Measurements from ENCODE around the gene ELFN2. TPM values are rescaled to one million over a fixed set of nuclear protein-coding genes. Genes with fewer than 3 reads are reported as not detected.
"Not testable (repeated sequence)": the region's sequence is repeated elsewhere in the genome, so short reads cannot be mapped to it uniquely, and the experiment has no call there.

The ELFN2 gene, protein sequence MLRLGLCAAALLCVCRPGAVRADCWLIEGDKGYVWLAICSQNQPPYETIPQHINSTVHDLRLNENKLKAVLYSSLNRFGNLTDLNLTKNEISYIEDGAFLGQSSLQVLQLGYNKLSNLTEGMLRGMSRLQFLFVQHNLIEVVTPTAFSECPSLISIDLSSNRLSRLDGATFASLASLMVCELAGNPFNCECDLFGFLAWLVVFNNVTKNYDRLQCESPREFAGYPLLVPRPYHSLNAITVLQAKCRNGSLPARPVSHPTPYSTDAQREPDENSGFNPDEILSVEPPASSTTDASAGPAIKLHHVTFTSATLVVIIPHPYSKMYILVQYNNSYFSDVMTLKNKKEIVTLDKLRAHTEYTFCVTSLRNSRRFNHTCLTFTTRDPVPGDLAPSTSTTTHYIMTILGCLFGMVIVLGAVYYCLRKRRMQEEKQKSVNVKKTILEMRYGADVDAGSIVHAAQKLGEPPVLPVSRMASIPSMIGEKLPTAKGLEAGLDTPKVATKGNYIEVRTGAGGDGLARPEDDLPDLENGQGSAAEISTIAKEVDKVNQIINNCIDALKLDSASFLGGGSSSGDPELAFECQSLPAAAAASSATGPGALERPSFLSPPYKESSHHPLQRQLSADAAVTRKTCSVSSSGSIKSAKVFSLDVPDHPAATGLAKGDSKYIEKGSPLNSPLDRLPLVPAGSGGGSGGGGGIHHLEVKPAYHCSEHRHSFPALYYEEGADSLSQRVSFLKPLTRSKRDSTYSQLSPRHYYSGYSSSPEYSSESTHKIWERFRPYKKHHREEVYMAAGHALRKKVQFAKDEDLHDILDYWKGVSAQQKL
- 0.22 TPM for total RNA-seq
- long read RNA-seq = 0 reads

DNA sequence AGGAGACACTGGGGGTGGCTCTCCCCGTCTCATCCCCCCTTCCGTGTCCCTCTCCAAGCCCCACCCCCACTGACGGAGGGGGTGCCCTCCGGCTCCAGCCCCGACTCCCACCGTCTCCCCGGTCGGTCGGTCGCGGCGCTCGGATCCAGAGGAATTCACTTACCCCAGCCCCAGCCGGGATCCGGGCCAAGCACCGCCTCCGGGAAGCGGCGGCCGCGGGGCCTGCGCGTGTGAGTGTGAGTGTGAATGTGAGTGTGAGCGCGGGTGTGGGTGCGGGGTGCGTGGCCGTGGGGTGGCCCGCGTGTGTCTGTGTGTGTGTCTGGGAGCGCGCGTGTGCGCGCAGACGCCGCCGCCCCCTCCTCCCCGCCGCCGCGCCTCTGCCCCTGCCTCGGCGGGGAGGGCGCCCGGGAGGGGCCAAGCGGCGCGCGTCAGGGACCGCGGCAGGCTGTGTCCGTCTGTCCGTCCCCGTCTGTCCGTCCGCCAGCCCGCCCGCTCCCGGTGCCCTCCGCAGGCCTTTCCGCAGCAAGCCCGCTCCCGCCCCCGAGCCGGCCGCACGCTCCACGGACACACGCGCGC is at the start of gene ELFN2:
Gene ELFN2 (minus strand): TSS at position 345 of the 576 bp plus-strand sequence. CDS start 51,945 bp downstream, outside the sequence.
- ATAC-seq (no peak), DNase-seq (ENCODE audit: missing footprints) (no peak)
- intact Hi-C loops (cut with DNase I) = loop anchor here (5.0 kb wide), 1 partner anchor 110 kb away; no protein-coding TSS in a partner anchor

DNA sequence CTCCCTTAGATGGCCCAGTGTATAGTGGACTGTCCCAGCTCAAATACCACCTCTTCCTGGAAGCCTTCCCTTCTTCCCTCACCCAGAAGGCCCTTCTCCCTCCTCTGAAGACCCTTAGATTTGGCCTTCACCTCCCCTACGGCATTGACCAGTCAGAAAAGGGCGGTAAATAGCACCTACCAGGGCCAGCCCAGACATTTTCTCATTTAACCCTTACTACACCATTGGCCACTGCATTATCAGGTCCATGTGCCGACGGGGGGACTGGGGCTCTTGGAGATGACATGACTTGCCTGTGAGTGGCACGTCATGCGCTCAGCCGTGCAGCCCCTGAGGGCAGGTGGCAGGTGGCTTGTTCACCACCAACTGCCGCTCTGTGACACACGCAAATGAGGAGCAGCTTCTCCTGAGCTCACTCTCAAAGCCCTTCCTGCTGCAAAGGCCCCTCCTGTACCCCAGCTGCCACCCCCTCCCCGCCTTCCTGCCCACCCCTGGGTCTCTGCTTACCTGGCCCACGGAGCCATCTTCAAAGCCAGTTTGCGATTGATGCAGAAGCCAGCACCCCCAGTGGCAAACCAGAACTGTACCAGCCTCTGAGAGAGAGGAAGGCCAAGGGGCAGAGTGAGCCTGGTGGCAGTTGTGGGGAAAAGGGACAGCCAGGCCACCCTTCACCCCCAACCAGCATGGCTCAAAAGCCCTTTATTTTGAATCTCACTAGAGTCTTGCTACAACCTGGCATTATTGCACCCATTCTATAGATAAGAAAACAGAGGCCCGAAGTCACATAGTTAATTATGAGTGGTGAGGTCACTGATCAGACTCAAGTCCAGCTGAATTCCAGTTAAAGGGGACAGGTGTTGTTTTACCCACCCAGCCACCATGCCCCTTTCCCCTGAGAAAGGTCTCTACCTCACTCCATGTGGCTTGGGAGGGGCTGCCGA is 49.4 kb upstream of the ELFN2 start:
- intact Hi-C loops (cut with DNase I) = no loop called here
- DNase-seq (ENCODE audit: missing footprints) = peak; percentile 34
- ATAC-seq = no peak

DNA sequence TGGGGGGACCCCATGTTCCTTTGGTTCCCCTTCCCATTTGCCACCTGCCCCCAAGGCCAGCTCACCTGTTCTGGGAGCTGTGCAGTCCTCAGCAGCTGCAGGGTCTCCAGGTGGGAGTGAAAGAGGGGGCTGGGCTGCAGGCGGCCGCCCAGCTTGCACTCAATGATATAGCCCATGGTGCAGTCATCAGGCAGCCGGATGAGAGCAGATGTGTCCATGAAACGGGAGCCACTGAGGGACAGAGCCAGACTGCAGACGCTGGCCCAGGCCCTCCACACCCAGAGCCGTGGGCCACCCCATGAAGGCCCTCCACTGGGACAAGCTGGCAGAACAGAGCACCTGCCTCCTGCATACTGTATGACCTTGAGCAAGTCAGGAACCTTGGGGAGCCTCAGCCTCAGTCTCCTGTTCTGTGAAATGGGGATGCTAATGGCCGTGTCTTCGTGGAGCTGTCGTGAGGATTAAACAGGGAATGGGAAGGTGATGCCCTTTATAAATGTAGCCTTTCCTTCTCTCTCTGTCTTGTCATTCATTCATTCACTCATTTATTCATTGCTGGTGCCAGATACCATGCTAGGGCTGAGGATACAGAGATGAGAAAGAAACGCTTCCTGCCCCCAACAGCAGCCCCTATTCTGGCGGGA is 47.3 kb upstream of the ELFN2 start:
- no peak for ATAC-seq
- peak; percentile 49 for DNase-seq (ENCODE audit: missing footprints)
- intact Hi-C loops (cut with DNase I) = no loop called here

DNA sequence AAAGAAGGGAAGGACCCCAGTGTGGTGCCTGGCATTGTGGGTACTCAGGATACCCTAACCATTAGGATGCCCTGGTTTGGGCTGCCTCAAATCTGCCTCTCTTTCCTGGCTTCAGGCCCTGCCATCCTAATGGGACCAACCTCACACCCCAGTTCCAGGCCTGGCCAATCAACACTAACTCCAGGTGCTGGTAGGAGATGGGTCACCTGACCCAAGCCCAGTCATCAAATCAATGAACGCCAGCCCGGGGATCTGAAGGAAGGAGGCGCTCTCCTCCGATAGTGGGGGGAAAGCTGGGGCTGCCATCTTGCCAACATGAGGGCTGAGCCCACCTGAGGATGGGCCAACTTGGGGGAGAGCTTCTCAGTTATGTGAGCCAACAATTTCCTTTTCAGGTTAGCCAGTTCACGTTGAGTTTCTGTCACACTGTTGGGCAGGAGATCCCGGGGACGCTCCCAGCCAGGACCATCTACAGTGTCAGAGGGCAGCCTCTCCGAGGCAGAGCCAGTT is 46.2 kb upstream of the ELFN2 start:
- intact Hi-C loops (cut with DNase I) = no loop called here
- no peak for ATAC-seq
- peak; percentile 18 for DNase-seq (ENCODE audit: missing footprints)

DNA sequence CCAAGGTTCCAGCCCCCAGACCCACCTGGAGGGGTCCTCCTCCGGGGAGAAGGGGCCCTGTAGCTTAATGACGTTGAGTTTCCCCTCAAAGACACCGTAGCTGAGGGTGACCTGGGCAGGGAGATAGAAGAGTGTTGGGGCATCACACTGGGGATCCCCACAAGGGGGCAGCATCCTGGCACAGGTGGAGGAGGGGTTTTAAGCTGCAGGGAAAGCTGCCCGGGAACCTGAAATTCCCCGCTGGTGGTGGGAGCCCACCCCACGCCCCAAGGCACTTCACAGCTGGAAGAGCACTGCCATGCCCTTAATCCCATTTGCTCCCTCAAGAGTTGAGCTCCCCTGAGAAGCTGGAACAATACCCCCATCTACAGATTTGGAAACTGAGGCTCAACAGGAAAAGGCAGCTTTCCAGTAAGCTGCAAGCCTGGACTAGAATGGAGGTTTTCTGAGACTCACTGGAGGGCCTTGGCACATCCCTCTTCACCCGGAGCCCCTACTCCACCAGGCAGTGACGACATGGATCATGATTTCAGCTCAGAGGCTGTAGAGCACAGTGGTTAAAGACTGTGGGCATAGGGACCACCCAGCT is 45.2 kb upstream of the ELFN2 start:
- DNase-seq (ENCODE audit: missing footprints) (peak; percentile 60), ATAC-seq (no peak)
- intact Hi-C loops (cut with DNase I) = no loop called here

DNA sequence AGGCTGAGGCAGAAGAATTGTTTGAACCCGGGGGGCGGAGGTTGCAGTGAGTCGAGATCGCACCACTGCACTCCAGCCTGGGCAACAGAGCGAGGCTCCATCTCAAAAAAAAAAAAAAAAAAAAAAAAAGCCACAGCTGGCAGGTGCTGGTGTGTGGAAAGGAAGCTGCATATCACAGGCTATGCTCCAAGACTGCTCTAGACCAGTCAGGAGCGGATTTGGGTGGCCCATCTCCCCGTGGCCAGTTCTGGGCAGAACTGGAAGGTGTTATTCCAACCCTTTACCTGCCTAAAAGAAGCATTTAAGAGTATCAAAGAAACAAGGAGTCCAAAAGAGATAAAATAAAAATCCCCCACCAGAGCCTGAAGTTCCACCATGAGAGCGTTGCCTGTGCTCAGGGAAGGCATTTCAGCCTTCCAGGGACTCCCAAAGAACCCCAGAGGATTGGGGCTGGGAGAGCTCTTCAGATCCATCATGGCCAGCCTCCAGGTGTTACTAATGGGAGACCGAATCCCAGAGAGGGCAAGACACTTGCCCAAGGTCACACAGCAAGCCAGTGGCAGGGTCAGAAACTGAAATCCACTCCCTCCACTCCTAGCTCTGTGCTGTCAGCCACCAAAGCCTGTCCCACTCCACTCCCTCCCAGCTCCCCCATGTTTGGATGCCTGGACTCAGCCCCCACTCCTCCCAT is 44.6 kb upstream of the ELFN2 start:
- ATAC-seq (no peak), DNase-seq (ENCODE audit: missing footprints) (peak; percentile 26)
- intact Hi-C loops (cut with DNase I) = no loop called here

DNA sequence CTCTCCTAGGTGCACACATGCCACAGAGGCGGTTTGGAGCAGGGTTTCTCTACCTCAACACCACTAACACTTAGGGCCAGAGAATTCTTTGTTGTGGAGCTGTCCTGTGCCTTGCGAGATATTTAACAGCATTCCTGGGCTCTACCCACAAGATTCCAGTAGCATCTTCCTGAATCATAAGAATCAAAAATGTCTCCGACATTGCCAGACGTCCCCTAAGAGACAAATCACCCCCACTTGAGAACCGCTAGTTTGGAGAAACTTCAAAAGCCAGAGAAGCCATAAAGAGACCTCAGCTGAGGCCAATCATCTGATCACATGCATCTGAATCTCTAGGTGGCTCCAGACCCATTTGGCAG is 42.8 kb upstream of the ELFN2 start:
- ATAC-seq (no peak), DNase-seq (ENCODE audit: missing footprints) (no peak)
- intact Hi-C loops (cut with DNase I) = no loop called here

DNA sequence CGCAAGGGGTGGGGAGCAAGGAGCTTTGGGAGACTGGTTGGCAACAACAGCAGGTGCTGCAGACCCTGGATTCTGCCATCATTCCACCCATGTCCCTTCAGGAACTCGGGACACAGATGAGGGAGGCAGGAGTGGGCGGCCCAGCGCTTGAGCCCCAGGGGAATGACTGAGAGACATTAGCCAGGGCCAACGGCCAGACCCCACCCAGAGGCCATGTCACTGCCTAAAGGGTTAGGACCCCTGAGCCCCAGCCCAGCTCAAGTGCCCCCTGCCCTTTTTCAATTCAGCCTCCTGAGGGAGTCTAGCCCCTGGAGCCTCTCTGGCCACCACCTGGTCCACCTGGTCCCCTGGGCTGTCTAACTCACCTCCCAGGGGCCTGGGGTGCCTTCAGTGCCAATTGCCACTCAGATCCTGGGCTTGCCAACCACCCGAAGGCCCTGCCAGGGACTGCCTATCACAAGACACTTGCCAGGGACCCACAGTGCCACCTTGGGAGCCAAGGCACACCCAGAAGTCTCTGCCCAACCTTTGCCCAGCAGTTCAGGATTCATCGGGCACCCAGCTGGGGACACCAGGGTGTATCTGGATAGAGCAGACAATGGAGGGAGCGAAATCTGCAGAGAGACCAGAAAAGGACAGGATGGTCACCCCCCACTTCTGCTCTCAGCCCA is 42.3 kb upstream of the ELFN2 start:
- ATAC-seq (no peak), DNase-seq (ENCODE audit: missing footprints) (peak; percentile 49)
- intact Hi-C loops (cut with DNase I) = no loop called here

DNA sequence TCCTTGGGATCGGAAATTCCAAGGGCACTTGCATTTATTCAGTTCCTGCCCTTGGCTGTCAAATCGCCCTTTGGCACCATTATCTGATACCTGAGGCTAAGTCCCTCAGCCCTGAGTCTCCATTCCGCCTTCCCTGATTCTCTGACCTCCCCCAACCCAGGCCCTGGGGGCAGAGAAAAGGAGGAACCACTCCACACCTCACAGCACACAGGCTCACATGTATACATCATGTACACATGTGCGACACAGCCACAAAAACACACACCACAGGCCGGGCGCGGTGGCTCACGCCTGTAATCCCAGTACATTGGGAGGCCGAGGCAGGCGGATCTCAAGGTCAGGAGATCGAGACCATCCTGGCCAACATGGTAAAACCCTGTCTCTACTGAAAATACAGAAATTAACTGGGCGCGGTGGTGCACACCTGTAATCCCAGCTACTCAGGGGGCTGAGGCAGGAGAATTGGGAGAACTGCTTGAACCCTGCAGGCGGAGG is 41.0 kb upstream of the ELFN2 start:
- intact Hi-C loops (cut with DNase I); ATAC-seq: not testable (repeated sequence)
- DNase-seq (ENCODE audit: missing footprints) = peak; percentile 13

DNA sequence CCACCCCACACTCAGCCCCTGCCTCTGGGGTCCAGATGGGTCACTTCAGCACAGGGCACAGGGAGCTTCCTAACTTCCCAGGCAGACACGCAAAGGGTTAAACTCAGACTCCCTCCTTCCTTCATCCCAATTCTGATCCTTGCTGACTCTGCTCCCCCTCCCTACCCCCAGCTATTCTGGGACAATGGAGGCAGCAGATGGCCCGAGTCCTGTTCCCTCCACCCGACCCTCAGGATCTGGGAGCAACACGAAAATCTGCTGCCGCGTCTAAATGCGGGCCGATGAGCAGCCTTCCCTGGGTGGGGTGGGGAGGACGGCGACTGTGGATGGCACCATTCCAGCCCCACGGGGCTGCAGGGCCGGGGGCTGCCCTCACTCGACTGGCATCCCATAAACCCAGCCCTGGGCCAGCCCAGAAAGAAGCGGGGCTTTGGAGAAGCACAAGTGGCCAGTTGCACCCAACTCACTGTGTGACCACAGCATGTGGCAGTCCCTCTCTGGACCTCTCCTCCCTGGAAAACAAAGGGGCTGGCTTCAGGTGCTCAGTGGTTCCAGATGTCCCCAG is 40.2 kb upstream of the ELFN2 start:
- intact Hi-C loops (cut with DNase I) = no loop called here
- DNase-seq (ENCODE audit: missing footprints) (peak; percentile 37), ATAC-seq (no peak)

DNA sequence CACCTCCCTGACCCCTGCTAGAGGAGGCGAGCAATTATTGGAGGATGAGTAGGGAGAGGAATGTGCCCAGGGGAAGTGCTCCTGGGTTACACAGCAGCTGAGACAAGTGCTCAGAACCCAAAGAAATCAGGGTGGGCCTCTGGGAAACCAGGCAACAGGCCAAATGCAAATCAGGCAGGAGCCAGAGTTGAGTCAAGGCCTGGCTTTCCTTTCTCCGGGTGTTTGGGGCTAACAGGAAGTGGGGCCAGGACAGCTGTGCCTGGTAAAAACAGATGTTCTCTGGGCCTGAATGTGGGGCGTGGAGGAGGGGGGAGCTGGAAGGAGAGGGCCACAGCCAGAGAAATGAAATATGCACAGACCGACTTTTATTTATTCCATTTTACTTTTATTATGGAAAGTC is 36.9 kb upstream of the ELFN2 start:
- DNase-seq (ENCODE audit: missing footprints) (peak; percentile 43), ATAC-seq (no peak)
- intact Hi-C loops (cut with DNase I) = no loop called here

DNA sequence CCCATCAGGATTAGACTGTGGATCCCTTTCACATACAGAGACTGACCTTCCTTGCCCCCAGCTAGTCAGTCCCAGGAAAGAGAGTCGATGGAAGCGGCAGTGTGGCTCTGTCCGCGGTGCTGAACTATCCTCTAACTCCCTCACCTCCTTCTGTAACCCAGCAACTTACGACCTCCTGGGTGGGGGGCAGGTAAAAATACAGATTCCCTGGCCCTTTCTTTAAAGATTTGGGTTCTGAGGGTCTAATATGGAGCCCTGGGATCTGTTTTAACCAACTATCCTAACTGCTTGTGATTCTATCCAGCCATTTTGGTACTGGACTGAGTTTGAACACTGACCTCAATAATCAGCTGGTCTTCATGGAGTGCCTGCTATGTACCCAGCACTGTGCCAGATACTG is 35.7 kb upstream of the ELFN2 start:
- DNase-seq (ENCODE audit: missing footprints) = no peak
- no peak for ATAC-seq
- intact Hi-C loops (cut with DNase I) = no loop called here

DNA sequence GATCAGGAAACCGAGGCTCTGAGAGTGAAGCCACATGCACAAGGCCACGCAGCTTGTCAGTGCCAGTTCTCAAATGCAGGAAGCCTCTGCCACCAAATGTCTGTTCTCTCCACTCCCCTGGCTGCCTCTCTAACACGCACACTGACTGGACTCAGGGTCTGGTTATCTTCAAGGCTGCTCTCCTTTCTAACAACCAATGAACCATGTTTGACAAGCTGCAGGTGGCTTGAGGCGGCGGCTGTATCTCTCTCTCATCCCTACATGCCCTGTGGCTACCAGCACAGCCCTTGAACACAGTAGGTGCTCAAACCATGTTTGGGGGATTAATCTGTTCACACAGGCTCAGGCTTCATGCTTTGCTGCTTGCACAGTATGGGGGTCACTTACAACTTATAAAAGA is 35.2 kb upstream of the ELFN2 start:
- intact Hi-C loops (cut with DNase I) = no loop called here
- peak; percentile 45 for DNase-seq (ENCODE audit: missing footprints)
- ATAC-seq = no peak

DNA sequence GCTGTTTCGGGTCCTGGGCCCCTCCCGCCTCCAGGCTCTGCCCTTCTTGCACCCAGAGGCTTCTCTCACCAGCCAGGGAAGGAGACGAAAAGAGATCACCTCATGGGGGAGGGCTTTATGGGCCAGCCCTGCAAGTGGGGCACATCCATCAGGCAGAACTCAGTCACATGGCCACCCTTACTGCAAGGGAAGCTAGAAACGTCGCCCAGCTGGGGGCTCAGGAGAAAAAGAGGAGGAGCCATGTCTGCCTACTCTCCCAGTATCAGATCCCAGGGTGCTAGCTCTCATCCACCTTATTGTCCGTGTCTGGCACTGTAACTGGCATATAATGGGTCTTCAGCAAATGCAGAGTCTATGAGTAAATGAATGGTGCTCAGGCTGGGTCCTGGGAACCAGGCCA is 34.7 kb upstream of the ELFN2 start:
- intact Hi-C loops (cut with DNase I) = no loop called here
- ATAC-seq (no peak), DNase-seq (ENCODE audit: missing footprints) (no peak)

DNA sequence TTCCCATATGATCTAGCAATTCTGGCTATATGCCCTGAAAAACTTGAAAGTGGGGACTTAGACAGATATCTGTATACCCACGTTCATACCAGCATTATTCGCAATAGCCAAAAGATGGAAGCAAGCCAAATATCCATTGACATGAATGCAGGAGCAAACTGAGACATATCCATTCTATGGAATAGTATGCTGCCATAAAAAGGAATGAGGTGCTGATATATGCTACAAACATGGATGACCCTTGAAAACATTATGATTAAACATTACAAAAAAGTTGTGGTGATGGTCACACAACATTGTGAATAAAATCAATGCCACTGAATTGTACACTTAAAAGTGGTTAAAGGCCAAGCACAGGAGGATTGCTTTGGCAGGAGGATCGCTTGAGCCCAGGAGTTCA is 33.4 kb upstream of the ELFN2 start:
- intact Hi-C loops (cut with DNase I) = no loop called here
- no peak for ATAC-seq
- DNase-seq (ENCODE audit: missing footprints) = no peak

DNA sequence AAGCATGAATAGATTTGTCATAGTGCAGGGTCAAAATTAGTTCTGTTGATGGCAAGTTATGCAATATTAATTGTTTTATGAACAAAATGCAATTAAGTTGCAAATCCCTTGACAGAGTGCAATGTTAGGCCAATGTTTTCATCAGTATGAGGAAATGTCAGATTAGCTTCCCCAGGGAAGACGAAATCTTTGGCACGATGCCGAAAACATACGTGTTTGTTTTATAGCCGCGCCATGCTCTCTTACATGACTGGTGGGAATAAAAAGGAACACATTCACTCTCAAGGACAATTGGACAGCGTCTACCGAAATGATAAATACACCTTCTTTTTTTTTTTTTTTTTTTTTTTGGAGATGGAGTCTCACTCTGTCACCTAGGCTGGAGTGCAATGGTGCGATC is 31.9 kb upstream of the ELFN2 start:
- intact Hi-C loops (cut with DNase I) = loop anchor here (5.0 kb wide), 1 partner anchor 197 kb away; no protein-coding TSS in a partner anchor
- ATAC-seq (no peak), DNase-seq (ENCODE audit: missing footprints) (no peak)
